ENCODE measurements around the gene LMBR1.

The LMBR1 gene

DNA sequence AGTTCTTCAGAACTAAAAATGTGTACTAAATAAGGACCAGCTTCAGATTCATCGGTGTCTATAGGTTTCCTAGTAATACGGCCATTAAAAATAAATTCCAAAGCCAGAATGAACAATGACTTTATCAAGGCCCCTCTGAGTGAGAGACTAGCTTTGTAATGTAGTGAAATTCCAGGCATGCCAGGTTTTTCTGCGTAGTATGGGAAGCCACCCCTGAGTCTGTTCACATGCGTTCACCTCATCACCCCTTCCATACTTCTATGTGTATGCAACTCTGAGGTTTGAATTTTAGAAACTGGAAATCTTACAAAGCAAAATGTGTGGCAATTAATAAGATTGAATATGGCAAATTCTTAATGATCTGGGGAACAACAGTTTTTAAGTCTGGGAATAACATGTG, 227.9 kb downstream of the LMBR1 start:
- TF ChIP-seq SIN3A (IDR thresholded peaks at IDR 0.05; ENCODE audit: borderline replicate concordance, insufficient read depth, low read length) = no peak

DNA sequence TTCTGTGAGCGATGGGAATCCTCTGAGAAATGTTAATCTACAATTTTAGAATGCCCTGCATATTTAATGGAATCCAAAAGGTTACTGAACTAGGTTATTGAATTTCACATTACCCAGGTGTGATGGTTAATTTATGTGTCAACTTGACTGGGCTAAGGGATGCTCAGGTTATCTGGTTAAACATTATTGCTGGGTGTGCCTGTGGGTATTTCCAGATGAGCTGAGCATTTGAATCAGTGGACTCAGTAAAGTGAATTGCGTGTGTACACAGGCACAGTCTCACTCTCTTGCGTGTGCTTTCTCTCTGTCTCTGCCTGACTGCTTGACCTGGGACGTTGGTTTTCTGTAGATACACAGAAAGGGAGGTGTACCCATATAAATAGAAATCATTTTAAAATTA, 230.7 kb downstream of the LMBR1 start:
- no peak for TF ChIP-seq POLR2AphosphoS5 (IDR thresholded peaks at IDR 0.05; ENCODE audit: low read depth, low read length)
- TF ChIP-seq FOXP2 (optimal IDR thresholded peaks at IDR 0.05; ENCODE audit: borderline replicate concordance, extremely low read depth, extremely low read length, insufficient read depth) = no peak
- TF ChIP-seq TAF1 (IDR thresholded peaks at IDR 0.05; ENCODE audit: borderline replicate concordance, insufficient read depth, low read length) = no peak
- no peak for TF ChIP-seq SIN3A (IDR thresholded peaks at IDR 0.05; ENCODE audit: borderline replicate concordance, insufficient read depth, low read length)
- TF ChIP-seq REST (IDR thresholded peaks at IDR 0.05; ENCODE audit: insufficient read depth in 1 of 2, low read depth in 2 of 2, low read length in 2 of 2) = no peak

DNA sequence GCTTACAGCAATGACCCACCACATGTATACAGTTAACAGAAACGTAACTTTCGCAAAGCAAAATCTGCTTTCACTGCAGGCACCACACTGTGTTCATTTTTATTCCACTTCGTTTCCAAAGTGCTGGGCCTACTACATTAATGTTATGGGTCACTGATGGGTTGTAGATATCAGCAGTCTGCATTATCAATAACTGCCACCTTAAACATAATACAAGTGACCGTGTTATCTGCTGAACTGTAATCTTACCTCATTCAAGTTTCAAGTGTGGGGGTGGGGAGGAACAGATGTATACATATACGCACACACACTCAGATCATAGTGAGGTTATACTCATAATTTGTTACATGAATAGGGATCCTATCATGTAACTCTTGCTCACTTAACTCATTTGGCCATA, 231.3 kb downstream of the LMBR1 start:
- TF ChIP-seq REST (IDR thresholded peaks at IDR 0.05; ENCODE audit: insufficient read depth in 1 of 2, low read depth in 2 of 2, low read length in 2 of 2) = no peak
- TF ChIP-seq SIN3A (IDR thresholded peaks at IDR 0.05; ENCODE audit: borderline replicate concordance, insufficient read depth, low read length) = no peak
- TF ChIP-seq TAF1 (IDR thresholded peaks at IDR 0.05; ENCODE audit: borderline replicate concordance, insufficient read depth, low read length) = no peak
- no peak for TF ChIP-seq POLR2AphosphoS5 (IDR thresholded peaks at IDR 0.05; ENCODE audit: low read depth, low read length)
- no peak for TF ChIP-seq FOXP2 (optimal IDR thresholded peaks at IDR 0.05; ENCODE audit: borderline replicate concordance, extremely low read depth, extremely low read length, insufficient read depth)

DNA sequence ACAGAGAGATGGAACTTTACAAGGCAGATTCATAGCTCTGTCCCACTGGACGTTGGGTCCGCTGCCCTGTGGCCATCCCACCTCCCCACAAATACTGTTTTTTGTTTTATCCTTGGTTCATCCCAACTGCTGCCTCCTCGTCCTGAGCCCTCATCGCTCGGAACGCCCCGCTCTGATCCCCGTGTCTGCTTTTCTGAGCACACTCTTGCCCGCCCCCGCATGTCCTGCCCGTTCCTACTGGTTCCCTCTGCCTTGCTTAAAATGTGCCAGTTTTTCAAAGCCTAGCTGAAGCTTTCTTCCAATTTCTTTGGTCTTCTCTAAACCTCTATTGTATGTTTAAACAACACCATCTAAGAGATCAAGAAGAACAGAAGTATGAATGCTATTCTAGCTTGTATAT, 233.0 kb downstream of the LMBR1 start:
- TF ChIP-seq TAF1 (IDR thresholded peaks at IDR 0.05; ENCODE audit: borderline replicate concordance, insufficient read depth, low read length) = no peak
- 0 out of 2 replicates have a peak, but pooled peaks have one; percentile 29 for TF ChIP-seq POLR2AphosphoS5 (IDR thresholded peaks at IDR 0.05; ENCODE audit: low read depth, low read length)

GRCh38 chr7:156659203-156659602, 233.8 kb downstream of the LMBR1 start:
- TF ChIP-seq REST (IDR thresholded peaks at IDR 0.05; ENCODE audit: insufficient read depth in 1 of 2, low read depth in 2 of 2, low read length in 2 of 2) (no peak), POLR2AphosphoS5 (IDR thresholded peaks at IDR 0.05; ENCODE audit: low read depth, low read length) (no peak), TAF1 (IDR thresholded peaks at IDR 0.05; ENCODE audit: borderline replicate concordance, insufficient read depth, low read length) (no peak), FOXP2 (optimal IDR thresholded peaks at IDR 0.05; ENCODE audit: borderline replicate concordance, extremely low read depth, extremely low read length, insufficient read depth) (no peak), SIN3A (IDR thresholded peaks at IDR 0.05; ENCODE audit: borderline replicate concordance, insufficient read depth, low read length) (no peak)

- no peak for TF ChIP-seq REST (IDR thresholded peaks at IDR 0.05; ENCODE audit: insufficient read depth in 1 of 2, low read depth in 2 of 2, low read length in 2 of 2)
- no peak for TF ChIP-seq SIN3A (IDR thresholded peaks at IDR 0.05; ENCODE audit: borderline replicate concordance, insufficient read depth, low read length)
- no peak for TF ChIP-seq POLR2AphosphoS5 (IDR thresholded peaks at IDR 0.05; ENCODE audit: low read depth, low read length)
- no peak for TF ChIP-seq TAF1 (IDR thresholded peaks at IDR 0.05; ENCODE audit: borderline replicate concordance, insufficient read depth, low read length)
- no peak for TF ChIP-seq FOXP2 (optimal IDR thresholded peaks at IDR 0.05; ENCODE audit: borderline replicate concordance, extremely low read depth, extremely low read length, insufficient read depth)
These were observed 235.3 kb downstream of the LMBR1 start for GRCh38 chr7:156657681-156658080.

Measured in PFSK-1 (cell line).